Measurements from ENCODE around the gene CKLF.

GRCh38 chr16:66580605-66581209, 28.3 kb downstream of the CKLF start:
- TF ChIP-seq, protein P1, sequence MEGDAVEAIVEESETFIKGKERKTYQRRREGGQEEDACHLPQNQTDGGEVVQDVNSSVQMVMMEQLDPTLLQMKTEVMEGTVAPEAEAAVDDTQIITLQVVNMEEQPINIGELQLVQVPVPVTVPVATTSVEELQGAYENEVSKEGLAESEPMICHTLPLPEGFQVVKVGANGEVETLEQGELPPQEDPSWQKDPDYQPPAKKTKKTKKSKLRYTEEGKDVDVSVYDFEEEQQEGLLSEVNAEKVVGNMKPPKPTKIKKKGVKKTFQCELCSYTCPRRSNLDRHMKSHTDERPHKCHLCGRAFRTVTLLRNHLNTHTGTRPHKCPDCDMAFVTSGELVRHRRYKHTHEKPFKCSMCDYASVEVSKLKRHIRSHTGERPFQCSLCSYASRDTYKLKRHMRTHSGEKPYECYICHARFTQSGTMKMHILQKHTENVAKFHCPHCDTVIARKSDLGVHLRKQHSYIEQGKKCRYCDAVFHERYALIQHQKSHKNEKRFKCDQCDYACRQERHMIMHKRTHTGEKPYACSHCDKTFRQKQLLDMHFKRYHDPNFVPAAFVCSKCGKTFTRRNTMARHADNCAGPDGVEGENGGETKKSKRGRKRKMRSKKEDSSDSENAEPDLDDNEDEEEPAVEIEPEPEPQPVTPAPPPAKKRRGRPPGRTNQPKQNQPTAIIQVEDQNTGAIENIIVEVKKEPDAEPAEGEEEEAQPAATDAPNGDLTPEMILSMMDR (IDR thresholded peaks at IDR 0.05; ENCODE audit: insufficient read depth, low read length, poor library complexity, severe bottlenecking), result no peak
- no peak for TF ChIP-seq EZH2phosphoT487 (conservative IDR thresholded peaks at IDR 0.05; ENCODE audit: low read length)
